Activated CD4-positive, alpha-beta memory T cell treated with anti-CD3 and anti-CD28 coated beads, Interleukin-2, amount 10 ng/mL, durations not matched to agents 7 days and 5 days (primary cell): ENCODE results near the gene DCAF15. TPM values are rescaled to one million over a fixed set of nuclear protein-coding genes. Genes with fewer than 3 reads are reported as not detected.

Source experiments
- CTCF ChIA-PET: fragments of 350-600 bp; sonication (Branson Sonifier 250); formaldehyde crosslinking; loops from one replicate; lab custom pipeline; 2021; ENCODE audit warnings: antibody characterized with exemption, inconsistent platforms; lab: Charles Lee
- POLR2A ChIA-PET: fragments of 350-600 bp; sonication (Branson Sonifier 250); formaldehyde crosslinking; loops from one replicate; lab custom pipeline; 2021; ENCODE audit warnings: antibody characterized with exemption; lab: Charles Lee
- DNase-seq: peaks from one replicate; pipeline ENCODE4 v3.0.0-alpha.2; 2020
- H3K27ac Mint-ChIP-seq: one replicate; pipeline ENCODE4 v1.8.0; 2021; ENCODE audit warnings: mild to moderate bottlenecking, mixed read lengths
- H3K27me3 Mint-ChIP-seq: one replicate; pipeline ENCODE4 v1.8.0; 2021; ENCODE audit warnings: mixed read lengths
- H3K36me3 Mint-ChIP-seq: one replicate; pipeline ENCODE4 v1.8.0; 2021; ENCODE audit warnings: low read depth, mixed read lengths
- H3K4me1 Mint-ChIP-seq: one replicate; pipeline ENCODE4 v1.8.0; 2021; ENCODE audit warnings: mixed read lengths
- H3K4me3 Mint-ChIP-seq: one replicate; pipeline ENCODE4 v1.8.0; 2021; ENCODE audit warnings: mild to moderate bottlenecking, mixed read lengths
- H3K9me3 Mint-ChIP-seq: one replicate; pipeline ENCODE4 v1.8.0; 2021; ENCODE audit warnings: mixed read lengths
- total RNA-seq, 2 experiments: library from RNA; stranded (reverse); gene quantifications; one replicate each; pipeline ENCODE4 v1.2.3, GENCODE V29; 2021

The DCAF15 gene
- total RNA-seq, 2 experiments from 2014 or later = 76.2 to 78.4 TPM

DNA sequence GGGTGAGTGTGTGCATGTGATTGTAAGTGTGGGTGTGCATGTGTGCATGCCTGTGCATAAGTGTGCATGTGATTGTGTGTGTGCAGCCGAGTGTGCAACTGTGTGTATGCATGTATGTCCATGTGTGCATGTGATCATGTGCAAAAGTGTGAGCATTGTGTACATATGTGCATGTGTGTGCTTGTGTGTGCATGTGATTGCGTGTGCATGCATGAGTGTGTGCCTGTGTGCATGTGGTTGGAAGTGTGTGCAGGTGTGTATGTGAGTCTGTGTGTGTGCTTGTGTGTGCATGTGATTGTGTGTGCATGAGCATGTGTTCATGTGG lies 17.6 kb upstream of the DCAF15 start:
- no peak for DNase-seq
- CTCF ChIA-PET = no interaction called here
- H3K9me3 Mint-ChIP-seq = no peaks in the 10 kb centered on the region
- H3K4me3 Mint-ChIP-seq = no peak overlapping the region
- peaks cover 7% of the 10 kb centered on the region for H3K27me3 Mint-ChIP-seq
- H3K36me3 Mint-ChIP-seq = no peaks in the 10 kb centered on the region
- H3K4me1 Mint-ChIP-seq = peaks cover 3% of the 10 kb centered on the region
- H3K27ac Mint-ChIP-seq = no peak overlapping the region
- POLR2A ChIA-PET = no interaction called here

DNA sequence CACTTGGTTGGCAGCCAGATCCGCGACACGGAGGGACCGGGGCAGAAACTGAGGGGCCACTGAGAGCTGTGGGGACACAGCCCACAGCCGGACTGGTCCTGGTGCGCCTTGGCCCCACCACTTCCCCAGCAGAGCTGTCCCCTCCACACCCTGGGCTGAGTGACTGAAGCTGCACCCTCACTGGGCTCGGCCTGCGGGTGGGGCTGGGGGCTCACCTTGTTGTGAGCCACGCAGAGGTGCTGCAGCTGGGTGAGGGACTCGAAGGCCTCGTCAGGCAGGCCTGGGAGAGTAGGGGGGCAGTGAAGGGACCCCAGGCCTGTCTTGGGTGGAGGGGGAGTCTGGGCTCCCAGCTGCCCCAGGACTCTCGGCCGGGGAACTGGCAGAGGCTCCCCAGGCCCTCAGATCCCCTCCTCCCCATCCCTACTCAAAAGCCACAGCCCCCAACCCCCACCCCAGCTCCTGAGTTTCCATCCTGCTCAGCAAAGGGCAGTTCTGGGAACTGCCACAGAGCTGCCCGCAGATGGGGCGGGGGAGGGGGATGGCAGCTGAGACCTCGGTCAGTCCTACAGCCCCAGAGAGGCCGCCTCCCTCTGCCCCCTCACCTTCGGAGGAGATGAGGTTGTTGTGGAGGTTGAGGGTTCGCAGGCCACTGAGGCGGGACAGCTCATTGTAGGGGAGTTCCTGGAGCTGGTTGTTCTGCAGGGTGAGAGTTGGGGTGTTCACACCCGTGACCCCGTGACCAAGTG lies 16.4 kb upstream of the DCAF15 start:
- H3K4me1 Mint-ChIP-seq = peaks cover 3% of the 10 kb centered on the region
- no peak overlapping the region for H3K27ac Mint-ChIP-seq
- no peaks in the 10 kb centered on the region for H3K9me3 Mint-ChIP-seq
- H3K27me3 Mint-ChIP-seq = peaks cover 7% of the 10 kb centered on the region
- POLR2A ChIA-PET = no interaction called here
- no peak overlapping the region for H3K4me3 Mint-ChIP-seq
- CTCF ChIA-PET = no interaction called here
- H3K36me3 Mint-ChIP-seq = no peaks in the 10 kb centered on the region
- no peak for DNase-seq

DNA sequence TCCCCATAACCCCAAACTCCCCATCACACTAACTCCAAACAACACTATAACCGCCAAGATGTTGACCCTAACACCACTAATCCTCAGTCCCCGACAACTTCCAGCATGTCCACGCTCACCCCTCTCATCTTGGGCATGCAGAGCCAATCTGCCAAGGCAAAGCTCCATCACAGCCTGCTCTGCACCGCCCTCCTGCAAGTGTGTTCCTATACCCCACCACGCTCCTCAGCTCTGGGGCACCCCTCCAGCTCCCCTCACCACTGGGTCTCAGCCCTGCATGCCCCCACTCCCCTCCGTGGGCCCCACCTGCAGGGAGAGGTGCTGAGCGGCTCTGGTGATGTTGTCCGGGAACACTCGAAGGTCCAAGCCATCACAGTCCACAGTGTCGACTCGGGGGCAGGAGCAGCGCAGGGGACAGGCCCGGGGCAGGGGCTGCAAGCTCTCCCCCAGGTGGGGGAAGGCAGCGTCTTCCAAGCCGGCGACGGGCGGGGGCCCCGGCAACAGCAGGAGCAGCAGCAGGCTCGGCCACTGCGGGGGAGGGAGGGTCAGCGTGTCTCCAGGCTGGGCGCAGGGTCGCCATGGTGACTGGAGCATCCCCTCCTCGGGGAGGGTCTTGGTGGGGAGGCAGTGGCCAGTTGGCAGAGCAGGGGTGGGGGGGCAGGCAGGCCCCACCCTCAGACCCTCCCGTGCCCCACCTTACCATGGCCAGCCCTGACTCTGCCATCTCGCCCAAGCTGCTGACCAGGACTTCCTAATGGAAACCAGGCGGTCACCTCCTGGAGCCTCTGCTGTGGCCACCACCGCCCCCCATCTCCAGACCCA lies 14.6 kb upstream of the DCAF15 start:
- H3K4me3 Mint-ChIP-seq = no peak overlapping the region
- H3K9me3 Mint-ChIP-seq = no peaks in the 10 kb centered on the region
- H3K4me1 Mint-ChIP-seq = peaks cover 3% of the 10 kb centered on the region
- ChIA-PET CTCF (no interaction called here), POLR2A (interaction anchor here (1.3 kb wide), 2 partner anchors 38 to 68 kb away, joined by 3 to 5 read pairs; partner anchors contain the start of gene RFX1)
- no peak for DNase-seq
- peaks cover 7% of the 10 kb centered on the region for H3K27me3 Mint-ChIP-seq
- no peak overlapping the region for H3K27ac Mint-ChIP-seq
- no peaks in the 10 kb centered on the region for H3K36me3 Mint-ChIP-seq

DNA sequence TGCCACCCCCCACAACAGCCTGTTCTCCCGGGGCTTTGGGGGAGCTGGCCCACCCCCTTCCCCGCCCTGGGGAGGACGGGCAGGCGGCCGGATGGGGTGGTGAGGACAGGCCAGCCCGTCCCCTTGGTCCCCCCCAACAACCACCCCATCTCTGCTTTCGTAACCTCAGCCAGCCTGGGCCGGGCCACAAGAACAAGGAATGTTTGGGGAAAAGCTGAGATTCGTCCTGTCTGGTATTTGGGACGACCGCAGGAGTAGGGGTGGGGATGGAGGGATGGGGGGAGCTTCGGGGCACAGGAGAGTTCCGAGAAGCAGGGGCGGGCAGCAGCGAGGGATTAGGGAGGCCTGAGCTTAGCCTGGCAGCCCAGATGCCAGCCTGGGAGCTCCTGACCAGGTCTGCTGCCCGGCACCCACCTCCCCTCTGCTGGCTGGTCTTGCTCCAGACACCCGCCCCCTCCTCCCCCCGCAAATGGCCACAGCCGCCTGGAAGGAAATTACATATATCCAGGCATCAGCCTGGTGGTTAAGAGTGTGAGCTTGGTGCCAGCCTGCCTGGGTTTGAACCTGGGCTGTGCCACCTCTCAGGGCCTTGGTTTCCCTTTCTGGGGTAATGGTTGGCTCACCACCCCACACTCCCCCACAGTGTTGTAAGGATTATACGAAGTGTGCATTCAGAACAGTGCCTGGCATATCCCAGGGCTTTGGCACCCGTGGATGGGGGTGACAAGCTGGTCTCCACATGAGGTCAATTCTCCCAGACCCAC lies 13.8 kb upstream of the DCAF15 start, which contains the start of gene PODNL1:
Gene PODNL1, minus strand, starts transcription at position 117 of the 764 bp plus-strand sequence. CDS start 236 bp downstream, outside the sequence.
- Mint-ChIP-seq H3K4me3 (no peak within 1 kb of the TSS), H3K36me3 (no peaks in the 10 kb centered on the region), H3K9me3 (no peaks in the 10 kb centered on the region), H3K4me1 (peaks cover 3% of the 10 kb centered on the region), H3K27ac (no peak within 1 kb of the TSS), H3K27me3 (peaks cover 7% of the 10 kb centered on the region)
- ChIA-PET POLR2A (interaction anchor here (1.3 kb wide), 2 partner anchors 39 to 67 kb away, joined by 3 to 5 read pairs; partner anchors contain the start of gene RFX1), CTCF (interaction anchor here (0.6 kb wide), 2 partner anchors 103 to 688 kb away, joined by 4 to 5 read pairs; no protein-coding TSS in a partner anchor)
- no peak for DNase-seq

DNA sequence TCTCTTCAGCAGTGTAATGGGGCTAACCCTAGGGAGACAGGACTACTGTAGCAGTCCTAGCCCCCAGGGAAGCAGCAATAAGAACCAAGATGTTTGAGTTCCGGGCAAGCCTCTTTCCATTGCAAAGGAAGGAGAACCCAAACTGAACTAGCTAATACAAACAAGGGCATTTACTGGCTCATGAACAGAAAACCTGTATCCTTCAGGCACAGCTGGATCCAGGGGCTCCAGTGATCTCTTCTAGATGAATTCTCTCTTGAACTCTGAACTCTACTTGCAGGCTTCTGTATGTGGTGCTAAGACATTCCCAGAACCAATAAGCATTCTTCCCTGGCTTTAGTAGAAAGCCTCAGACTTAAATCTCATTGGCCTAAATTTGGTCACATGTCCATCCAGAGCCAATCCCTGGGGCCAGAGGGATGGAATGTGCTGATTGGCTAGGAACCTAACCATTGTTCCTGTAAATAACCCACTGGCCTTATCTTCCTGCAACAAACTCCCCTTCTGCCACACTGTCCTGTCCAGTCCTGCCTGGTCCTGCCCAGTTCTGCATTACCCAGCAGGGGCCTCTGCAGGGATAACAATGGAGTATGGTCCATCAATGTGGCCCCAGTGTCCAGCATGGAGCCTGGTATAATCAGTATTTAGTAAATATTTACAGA lies 10.2 kb upstream of the DCAF15 start:
- no peak overlapping the region for H3K27ac Mint-ChIP-seq
- CTCF ChIA-PET = no interaction called here
- peaks cover 2% of the 10 kb centered on the region for H3K4me1 Mint-ChIP-seq
- H3K9me3 Mint-ChIP-seq = no peaks in the 10 kb centered on the region
- no peak overlapping the region for H3K4me3 Mint-ChIP-seq
- DNase-seq = no peak
- peaks cover 2% of the 10 kb centered on the region for H3K27me3 Mint-ChIP-seq
- H3K36me3 Mint-ChIP-seq = no peaks in the 10 kb centered on the region
- POLR2A ChIA-PET = no interaction called here

DNA sequence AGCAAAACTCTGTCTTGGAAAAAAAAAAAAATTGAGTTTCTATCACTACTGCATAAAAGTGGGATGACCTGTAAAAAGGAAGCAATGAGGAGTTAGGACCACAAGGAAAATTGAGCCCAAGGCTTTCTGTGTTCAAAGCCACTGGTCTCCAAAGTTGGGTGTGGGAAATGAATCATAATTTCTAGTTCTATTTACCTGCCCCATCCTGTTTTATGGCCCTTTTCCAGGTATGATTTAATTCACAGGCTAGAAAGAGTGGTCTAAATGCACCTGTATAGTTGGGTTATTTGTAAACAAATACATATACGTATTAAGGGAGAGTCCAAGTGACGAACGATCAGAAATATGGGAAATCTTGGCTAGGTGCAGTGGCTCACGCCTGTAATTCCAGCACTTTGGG lies 5.9 kb upstream of the DCAF15 start:
- Mint-ChIP-seq H3K4me1 (no peaks in the 10 kb centered on the region), H3K36me3 (no peaks in the 10 kb centered on the region), H3K4me3 (no peak overlapping the region), H3K9me3 (no peaks in the 10 kb centered on the region), H3K27ac (no peak overlapping the region), H3K27me3 (no peaks in the 10 kb centered on the region)
- ChIA-PET CTCF (no interaction called here), POLR2A (no interaction called here)
- no peak for DNase-seq

DNA sequence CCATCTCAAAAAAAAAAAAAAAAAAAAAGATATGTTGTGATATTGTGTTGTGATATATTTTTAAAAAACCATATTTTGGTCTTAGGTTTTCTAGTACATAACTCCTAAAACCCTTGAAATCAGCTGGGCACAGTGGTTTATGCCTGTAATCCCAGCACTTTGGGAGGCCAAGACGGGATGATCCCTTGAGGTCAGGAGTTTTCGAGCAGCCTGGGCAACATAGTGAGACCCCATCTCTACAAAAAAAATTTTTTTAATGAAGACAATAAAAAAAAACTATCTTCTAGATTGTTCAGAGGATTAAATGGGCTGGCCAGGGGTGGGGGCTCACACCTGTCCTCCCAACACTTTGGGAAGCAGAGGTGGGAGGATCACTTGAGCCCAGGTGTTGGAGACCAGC lies 1.3 kb upstream of the DCAF15 start:
- peaks cover 19% of the 10 kb centered on the region for H3K4me1 Mint-ChIP-seq
- peaks cover 14% of the 10 kb centered on the region for H3K36me3 Mint-ChIP-seq
- H3K27ac Mint-ChIP-seq = no peak overlapping the region
- H3K27me3 Mint-ChIP-seq = no peaks in the 10 kb centered on the region
- no peaks in the 10 kb centered on the region for H3K9me3 Mint-ChIP-seq
- POLR2A ChIA-PET = interaction anchor here (0.7 to 4.5 kb wide), 6 partner anchors 22 to 165 kb away, joined by 3 to 58 read pairs (median 17); partner anchors contain the start of genes IL27RA and RFX1
- CTCF ChIA-PET = interaction anchor here (1.3 to 2.8 kb wide), 4 partner anchors 48 to 98 kb away, joined by 3 to 11 read pairs (median 4); partner anchors contain the start of gene RFX1
- no peak overlapping the region for H3K4me3 Mint-ChIP-seq
- DNase-seq = no peak

DNA sequence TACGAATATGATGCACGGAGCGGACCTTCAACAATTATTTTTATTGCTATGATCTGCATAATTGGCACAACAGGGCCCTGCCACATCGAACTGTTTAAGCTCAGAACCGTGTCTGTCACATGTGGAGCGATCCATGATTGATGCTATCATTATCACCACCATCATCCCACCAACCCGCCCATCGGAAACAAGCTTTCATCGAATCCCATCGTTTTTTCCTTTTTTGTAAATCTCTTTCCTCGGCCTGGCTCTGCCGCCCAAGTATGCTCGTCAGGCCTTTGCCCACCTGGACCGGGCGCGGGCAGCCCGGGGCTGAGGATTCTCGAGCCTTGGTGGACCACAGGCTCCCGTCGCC lies 533 bp upstream of the DCAF15 start:
- CTCF ChIA-PET = interaction anchor here (1.1 to 2.8 kb wide), 7 partner anchors 49 to 185 kb away, joined by 3 to 11 read pairs (median 3); partner anchors contain the start of genes ASF1B and RFX1
- peak overlapping the region; percentile 95 for H3K4me3 Mint-ChIP-seq
- POLR2A ChIA-PET = interaction anchor here (0.7 to 4.5 kb wide), 13 partner anchors 11 to 204 kb away, joined by 3 to 58 read pairs (median 4); partner anchors contain the start of genes IL27RA and RFX1

DNA sequence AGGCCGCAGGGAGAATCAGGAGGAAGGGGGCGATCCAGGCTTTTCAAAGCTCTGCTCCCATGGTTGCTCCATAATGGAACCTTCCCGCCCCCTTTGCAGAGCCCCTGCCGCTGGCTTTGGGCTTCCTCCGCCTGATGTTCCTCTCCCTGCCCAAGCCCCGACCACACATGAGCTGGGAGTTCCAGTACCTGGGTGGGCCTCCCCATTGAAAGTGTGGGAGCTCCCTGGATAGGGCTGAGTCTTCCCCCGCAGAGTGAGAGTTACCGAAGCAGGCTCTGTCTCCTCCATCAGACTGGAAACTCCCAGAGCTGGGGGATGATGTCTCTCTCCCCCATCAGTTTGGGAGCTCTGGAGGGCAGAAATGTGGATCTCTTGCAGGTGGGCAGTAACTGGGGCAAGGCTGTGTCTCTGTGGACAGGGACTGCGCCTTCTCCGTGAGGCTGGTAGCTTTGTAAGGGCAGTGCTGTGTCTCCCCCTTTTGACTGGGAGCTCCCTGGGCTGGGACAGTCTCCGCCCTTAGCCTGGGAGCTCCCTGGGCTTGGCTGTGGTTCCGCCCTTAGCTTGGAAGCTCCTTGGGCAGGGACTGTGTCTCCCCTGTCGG lies 722 bp downstream of the DCAF15 start:
- Mint-ChIP-seq H3K4me3 (peak overlapping the region; percentile 95), H3K9me3 (no peaks in the 10 kb centered on the region), H3K27ac (peak overlapping the region; percentile 80), H3K36me3 (peaks cover 25% of the 10 kb centered on the region), H3K4me1 (peaks cover 19% of the 10 kb centered on the region), H3K27me3 (no peaks in the 10 kb centered on the region)
- POLR2A ChIA-PET = interaction anchor here (0.6 to 4.5 kb wide), 17 partner anchors 9 to 569 kb away, joined by 3 to 58 read pairs (median 4); partner anchors contain the start of genes ADGRE5, IL27RA and RFX1
- CTCF ChIA-PET = interaction anchor here (0.6 to 2.8 kb wide), 14 partner anchors 19 to 579 kb away, joined by 3 to 11 read pairs (median 3); partner anchors contain the start of genes ASF1B, IL27RA, MISP3 and RFX1
- no peak for DNase-seq

More for the DNA sequence above, 533 bp upstream of the DCAF15 start:
- Mint-ChIP-seq H3K9me3 (no peaks in the 10 kb centered on the region), H3K36me3 (peaks cover 20% of the 10 kb centered on the region), H3K4me1 (peaks cover 19% of the 10 kb centered on the region), H3K27ac (peak overlapping the region; percentile 85), H3K27me3 (no peaks in the 10 kb centered on the region)
- DNase-seq = no peak

DNA sequence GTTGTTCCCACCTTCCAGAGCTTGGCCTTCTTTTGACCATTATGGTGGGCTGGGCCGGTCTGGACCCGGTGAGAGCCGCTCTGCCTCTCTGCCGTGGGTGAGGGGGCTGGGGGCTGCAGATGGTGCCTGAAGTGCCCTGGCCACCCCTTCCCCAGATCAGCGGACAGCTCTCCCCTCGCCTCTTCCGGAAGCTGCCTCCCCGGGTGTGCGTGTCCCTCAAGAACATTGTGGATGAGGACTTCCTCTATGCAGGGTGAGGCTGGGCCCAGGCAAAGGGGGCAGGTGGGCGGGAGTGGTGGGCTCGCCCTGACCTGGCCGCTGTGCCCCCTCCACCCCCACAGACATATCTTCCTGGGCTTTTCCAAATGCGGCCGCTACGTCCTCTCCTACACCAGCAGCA lies 1.9 kb downstream of the DCAF15 start:
- ChIA-PET CTCF (interaction anchor here (2.8 kb wide), 1 partner anchor 94 kb away, joined by 11 read pairs; no protein-coding TSS in a partner anchor), POLR2A (interaction anchor here (1.2 to 4.5 kb wide), 3 partner anchors 51 to 568 kb away, joined by 3 to 58 read pairs (median 38); partner anchors contain the start of genes IL27RA and RFX1)
- H3K9me3 Mint-ChIP-seq = no peaks in the 10 kb centered on the region
- peak overlapping the region; percentile 95 for H3K4me3 Mint-ChIP-seq
- H3K27ac Mint-ChIP-seq = no peak overlapping the region
- peaks cover 36% of the 10 kb centered on the region for H3K36me3 Mint-ChIP-seq
- H3K27me3 Mint-ChIP-seq = no peaks in the 10 kb centered on the region
- peaks cover 19% of the 10 kb centered on the region for H3K4me1 Mint-ChIP-seq
- DNase-seq = no peak

DNA sequence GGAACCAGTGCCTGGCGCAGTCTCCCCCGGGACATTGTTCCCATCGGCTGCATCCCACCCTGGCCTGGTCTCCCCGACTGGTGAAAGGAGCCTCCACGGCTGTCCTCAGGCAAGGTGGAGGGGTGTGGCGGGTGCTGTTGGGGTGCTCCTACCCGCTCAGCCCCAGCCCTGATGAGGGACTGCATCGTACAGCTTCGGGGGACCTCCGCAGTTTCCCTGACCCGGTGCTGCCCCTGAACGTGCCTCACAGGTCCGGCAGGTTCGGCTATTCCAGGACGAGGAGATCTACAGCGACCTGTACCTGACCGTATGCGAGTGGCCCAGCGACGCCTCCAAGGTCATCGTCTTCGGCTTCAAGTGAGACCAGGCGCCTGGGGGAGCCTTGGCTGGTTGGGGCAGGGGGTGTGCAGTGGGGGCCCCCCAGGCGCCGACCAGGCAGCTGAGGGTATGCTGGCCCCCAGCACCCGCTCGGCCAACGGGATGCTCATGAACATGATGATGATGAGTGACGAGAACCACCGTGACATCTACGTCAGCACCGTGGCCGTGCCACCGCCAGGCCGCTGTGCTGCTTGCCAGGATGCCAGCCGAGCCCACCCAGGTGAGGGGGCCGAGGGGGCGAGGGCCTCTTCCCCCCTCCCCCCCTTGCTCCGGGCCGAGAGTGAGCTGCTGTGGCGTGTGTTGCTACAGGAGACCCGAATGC lies 3.5 kb downstream of the DCAF15 start:
- peaks cover 44% of the 10 kb centered on the region for H3K36me3 Mint-ChIP-seq
- ChIA-PET CTCF (no interaction called here), POLR2A (interaction anchor here (4.5 kb wide), 1 partner anchor 50 kb away, joined by 58 read pairs; the partner anchor contains the start of gene RFX1)
- no peak overlapping the region for H3K27ac Mint-ChIP-seq
- no peak for DNase-seq
- H3K4me1 Mint-ChIP-seq = peaks cover 19% of the 10 kb centered on the region
- no peak overlapping the region for H3K4me3 Mint-ChIP-seq
- no peaks in the 10 kb centered on the region for H3K9me3 Mint-ChIP-seq
- H3K27me3 Mint-ChIP-seq = no peaks in the 10 kb centered on the region
